ENCODE measurements around the gene ANAPC7.

- TF ChIP-seq CTCF (IDR thresholded peaks at IDR 0.05), result no peak
- no peak for TF ChIP-seq POLR2A (IDR thresholded peaks at IDR 0.05)
Observed at GRCh38 chr12:110343736-110344555, 59.6 kb downstream of the ANAPC7 start.

Data from body of pancreas (tissue), 4 donors.